Neuronal stem cell (in vitro differentiated cells): ENCODE results near the gene PLD4.

Source experiments
- DNase-seq: peaks from one replicate; pipeline ENCODE4 v3.0.0-alpha.2; 2013; ENCODE audit warnings: low spot score
- H2AFZ ChIP-seq: one replicate; pipeline ENCODE4 v1.6.1; 2013; ENCODE audit warnings: mild to moderate bottlenecking, low read length, inconsistent platforms
- H2AK5ac ChIP-seq: 2 replicates; pipeline ENCODE4 v1.6.1; 2013; ENCODE audit warnings: low read depth, mild to moderate bottlenecking, inconsistent platforms, low read length, moderate library complexity, mixed read lengths
- H2BK120ac ChIP-seq: 2 replicates; pipeline ENCODE4 v1.6.1; 2013; ENCODE audit warnings: low read depth, mild to moderate bottlenecking, inconsistent platforms, low read length, moderate library complexity, mixed read lengths
- H2BK12ac ChIP-seq: one replicate; pipeline ENCODE4 v1.6.1; 2013; ENCODE audit warnings: low read length, inconsistent platforms
- H2BK15ac ChIP-seq: 2 replicates; pipeline ENCODE4 v1.6.1; 2013; ENCODE audit warnings: mild to moderate bottlenecking, low read length, inconsistent platforms, mixed read lengths
- H2BK5ac ChIP-seq: one replicate; pipeline ENCODE4 v1.6.1; 2013; ENCODE audit warnings: inconsistent platforms, mild to moderate bottlenecking, low read length, moderate library complexity
- H3K14ac ChIP-seq: one replicate; pipeline ENCODE4 v1.6.1; 2013; ENCODE audit warnings: low read length, inconsistent platforms
- H3K18ac ChIP-seq: 2 replicates; pipeline ENCODE4 v1.6.1; 2013; ENCODE audit warnings: low read length, inconsistent platforms
- H3K23ac ChIP-seq: 2 replicates; pipeline ENCODE4 v1.6.1; 2013; ENCODE audit warnings: low read depth, mild to moderate bottlenecking, mixed read lengths, low read length, inconsistent platforms; ENCODE audit not compliant: poor library complexity
- H3K27ac ChIP-seq: replicated peaks from 3 replicates; pipeline ENCODE4 v1.5.1; 2013; ENCODE audit warnings: low read length, inconsistent platforms
- H3K27me3 ChIP-seq, 3 experiments: 2 replicates each; pipeline ENCODE4 v1.6.1; 2013; ENCODE audit warnings: low read length in 3 of 3, mild to moderate bottlenecking in 2 of 3, inconsistent platforms in 1 of 3, low read depth in 1 of 3, mixed read lengths in 1 of 3, moderate library complexity in 1 of 3; ENCODE audit not compliant: control insufficient read depth in 3 of 3, insufficient read depth in 3 of 3
- H3K36me3 ChIP-seq, 2 donors: replicated peaks in 1 of 2; 2 replicates each; pipeline ENCODE4 v1.6.1; 2013; ENCODE audit warnings: low read length in 2 of 2; ENCODE audit not compliant: control insufficient read depth in 2 of 2, insufficient read depth in 2 of 2
- H3K4ac ChIP-seq: 2 replicates; pipeline ENCODE4 v1.6.1; 2013; ENCODE audit warnings: inconsistent platforms, mild to moderate bottlenecking, low read length, moderate library complexity
- H3K4me1 ChIP-seq, 2 donors: 1 replicate in 1 of 2; 2 replicates in 1 of 2; pipeline ENCODE4 v1.6.1; 2013; ENCODE audit warnings: low read length in 2 of 2, low read depth in 1 of 2; ENCODE audit not compliant: control insufficient read depth in 2 of 2, insufficient read depth in 1 of 2
- H3K4me2 ChIP-seq: one replicate; pipeline ENCODE4 v1.6.1; 2013; ENCODE audit warnings: mild to moderate bottlenecking, low read length, inconsistent platforms; ENCODE audit not compliant: insufficient read depth, poor library complexity, severe bottlenecking
- H3K4me3 ChIP-seq, 2 donors: 2 replicates each; pipeline ENCODE4 v1.5.1; 2013; ENCODE audit warnings: low read length in 2 of 2, mild to moderate bottlenecking in 2 of 2, inconsistent platforms in 1 of 2, moderate library complexity in 1 of 2
- H3K79me1 ChIP-seq: one replicate; pipeline ENCODE4 v1.6.1; 2013; ENCODE audit warnings: low read depth, mild to moderate bottlenecking, inconsistent platforms, low read length, moderate library complexity
- H3K9ac ChIP-seq: one replicate; pipeline ENCODE4 v1.6.1; 2013; ENCODE audit warnings: mild to moderate bottlenecking, low read depth, low read length, inconsistent platforms; ENCODE audit not compliant: poor library complexity
- H3K9me3 ChIP-seq, 2 donors: replicated peaks in 1 of 2; 2 replicates each; pipeline versions ENCODE3 to v1.6.1; 2013; ENCODE audit warnings: low read length in 2 of 2, mild to moderate bottlenecking in 2 of 2, inconsistent platforms in 1 of 2, low read depth in 1 of 2, mixed read lengths in 1 of 2, moderate library complexity in 1 of 2; ENCODE audit not compliant: control insufficient read depth in 2 of 2, insufficient read depth in 1 of 2
- H4K8ac ChIP-seq: one replicate; pipeline ENCODE4 v1.6.1; 2013; ENCODE audit warnings: low read depth, mild to moderate bottlenecking, inconsistent platforms, low read length, moderate library complexity
- H4K91ac ChIP-seq: one replicate; pipeline ENCODE4 v1.6.1; 2013; ENCODE audit warnings: low read length, low read depth, mild to moderate bottlenecking, inconsistent platforms; ENCODE audit not compliant: poor library complexity
- WGBS, 2 donors: extraction: QIAGEN DNeasy Blood & Tissue Kit; methylation state at CpG; one replicate each; pipeline ENCODE4 v1.1.7; 2013; ENCODE audit warnings: missing lambda C conversion rate in 2 of 2, mixed read lengths in 1 of 2; ENCODE audit not compliant: insufficient read length in 2 of 2, insufficient replicate concordance in 1 of 2; ENCODE audit errors: extremely low coverage in 2 of 2; 5-methylcytosine and 5-hydroxymethylcytosine counted together

The PLD4 gene

DNA sequence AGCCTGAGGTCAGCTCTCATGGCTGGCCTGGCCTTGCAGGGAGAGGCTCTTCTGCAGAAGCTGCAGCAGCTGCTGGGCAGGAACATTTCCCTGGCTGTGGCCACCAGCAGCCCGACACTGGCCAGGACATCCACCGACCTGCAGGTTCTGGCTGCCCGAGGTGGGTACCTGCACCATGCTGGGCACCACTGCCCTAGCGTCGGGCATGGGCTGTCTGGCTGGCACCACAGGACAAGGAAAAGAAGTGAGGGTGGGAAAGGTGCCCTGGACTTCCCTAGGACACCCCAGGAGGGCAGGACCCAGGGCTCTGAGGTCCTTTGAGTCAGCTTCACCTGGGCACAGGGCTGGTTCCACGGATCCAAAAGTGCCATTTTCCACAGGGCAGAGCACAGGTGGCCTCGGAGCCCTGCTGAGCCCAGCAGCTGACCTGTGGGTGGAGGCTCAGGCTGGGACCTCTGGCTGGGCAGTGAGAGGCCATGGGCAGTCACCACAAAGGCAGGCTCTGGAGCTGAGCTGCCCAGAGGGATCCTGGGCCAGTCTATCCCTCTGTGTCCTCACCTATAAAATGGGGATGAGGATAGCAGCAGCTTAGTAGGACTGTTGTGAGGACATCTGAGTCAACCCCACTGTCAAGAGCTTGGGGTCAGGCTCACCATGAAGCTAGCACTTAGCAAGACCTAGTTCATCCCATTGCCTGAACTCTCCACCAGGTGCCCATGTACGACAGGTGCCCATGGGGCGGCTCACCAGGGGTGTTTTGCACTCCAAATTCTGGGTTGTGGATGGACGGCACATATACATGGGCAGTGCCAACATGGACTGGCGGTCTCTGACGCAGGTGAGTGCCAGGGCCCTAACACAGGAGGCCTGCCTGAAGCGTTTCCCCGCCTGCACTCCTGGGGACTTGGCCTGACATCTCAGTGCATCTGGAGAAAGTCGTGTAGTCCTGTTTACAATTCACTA, 4.9 kb downstream of the PLD4 start:
- no peak overlapping the region for H3K4me3 ChIP-seq
- peak overlapping the region; percentile 80 for H3K23ac ChIP-seq
- WGBS, 2 donors: no CpG with 5 or more reads among the region's 15 CpGs
- H3K9me3 ChIP-seq: peaks cover 0 to 3% of the 10 kb centered on the region in 2 donors
- peaks cover 3% of the 10 kb centered on the region for H3K79me1 ChIP-seq
- H2BK120ac ChIP-seq: peak overlapping the region; percentile 74
- peaks cover 17 to 54% (median 37%) of the 10 kb centered on the region in 3 experiments for H3K27me3 ChIP-seq
- H2BK12ac ChIP-seq: no peak overlapping the region
- no peak overlapping the region for H3K27ac ChIP-seq
- peak overlapping the region; percentile 67 for H3K14ac ChIP-seq
- no peak for DNase-seq
- H2AK5ac ChIP-seq: peak overlapping the region; percentile 91
- H3K4me1 ChIP-seq: peaks cover 0 to 12% of the 10 kb centered on the region in 2 donors
- H2BK5ac ChIP-seq: no peak overlapping the region
- H3K9ac ChIP-seq: peak overlapping the region; percentile 54
- H3K4me2 ChIP-seq: no peak overlapping the region
- H3K4ac ChIP-seq: no peak overlapping the region
- H3K18ac ChIP-seq: peak overlapping the region; percentile 12
- no peak overlapping the region for H2AFZ ChIP-seq
- no peaks in the 10 kb centered on the region for H3K36me3 ChIP-seq
- H4K8ac ChIP-seq: no peak overlapping the region
- H4K91ac ChIP-seq: no peak overlapping the region
- peak overlapping the region; percentile 10 for H2BK15ac ChIP-seq

DNA sequence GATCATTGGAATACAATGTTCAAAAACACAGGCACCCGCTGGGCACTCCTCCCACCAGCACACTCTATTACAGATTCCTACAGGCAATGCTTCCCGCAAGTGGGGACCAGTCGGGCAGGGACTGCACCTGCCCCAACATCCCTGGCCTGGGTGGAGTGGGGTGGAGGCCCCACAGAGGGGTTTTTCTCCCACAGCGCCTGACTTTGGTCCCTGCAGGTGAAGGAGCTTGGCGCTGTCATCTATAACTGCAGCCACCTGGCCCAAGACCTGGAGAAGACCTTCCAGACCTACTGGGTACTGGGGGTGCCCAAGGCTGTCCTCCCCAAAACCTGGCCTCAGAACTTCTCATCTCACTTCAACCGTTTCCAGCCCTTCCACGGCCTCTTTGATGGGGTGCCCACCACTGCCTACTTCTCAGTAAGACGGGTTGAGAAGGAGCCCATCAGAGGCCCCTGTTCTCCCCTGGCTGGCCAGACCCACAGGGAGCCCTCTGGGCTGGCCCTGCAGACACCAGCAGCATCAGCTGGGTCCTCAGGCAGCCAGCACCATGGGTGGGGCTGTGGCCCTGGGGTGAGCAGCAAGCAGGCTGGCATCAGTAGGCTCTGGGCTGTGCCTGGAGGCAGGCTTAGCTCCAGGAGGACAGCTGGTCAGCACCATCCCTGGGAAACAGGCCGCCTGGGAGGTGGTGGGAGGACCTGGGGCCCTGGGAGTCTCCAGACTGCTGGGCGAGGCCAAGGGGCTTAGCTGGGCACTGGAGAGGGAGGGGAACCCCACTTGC, 6.0 kb downstream of the PLD4 start:
- Histone ChIP-seq H2BK12ac (no peak overlapping the region), H3K4me3 (no peak overlapping the region), H2AFZ (no peak overlapping the region), H2AK5ac (peak overlapping the region; percentile 98), H3K27me3 (peaks cover 17 to 65% (median 46%) of the 10 kb centered on the region in 3 experiments), H3K36me3 (no peaks in the 10 kb centered on the region), H3K14ac (no peak overlapping the region), H3K4me2 (peak overlapping the region; percentile 2), H2BK15ac (peak overlapping the region; percentile 92), H3K79me1 (peaks cover 3% of the 10 kb centered on the region), H3K18ac (peak overlapping the region; percentile 87), H3K4ac (no peak overlapping the region), H2BK120ac (no peak overlapping the region), H3K23ac (peak overlapping the region; percentile 65), H3K9ac (no peak overlapping the region), H3K27ac (no peak overlapping the region), H3K4me1 (peaks cover 0 to 12% of the 10 kb centered on the region in 2 donors), H4K91ac (no peak overlapping the region), H3K9me3 (no peaks in the 10 kb centered on the region), H4K8ac (no peak overlapping the region), H2BK5ac (peak overlapping the region; percentile 75)
- DNase-seq: no peak
- WGBS, 2 donors: no CpG with 5 or more reads among the region's 10 CpGs

DNA sequence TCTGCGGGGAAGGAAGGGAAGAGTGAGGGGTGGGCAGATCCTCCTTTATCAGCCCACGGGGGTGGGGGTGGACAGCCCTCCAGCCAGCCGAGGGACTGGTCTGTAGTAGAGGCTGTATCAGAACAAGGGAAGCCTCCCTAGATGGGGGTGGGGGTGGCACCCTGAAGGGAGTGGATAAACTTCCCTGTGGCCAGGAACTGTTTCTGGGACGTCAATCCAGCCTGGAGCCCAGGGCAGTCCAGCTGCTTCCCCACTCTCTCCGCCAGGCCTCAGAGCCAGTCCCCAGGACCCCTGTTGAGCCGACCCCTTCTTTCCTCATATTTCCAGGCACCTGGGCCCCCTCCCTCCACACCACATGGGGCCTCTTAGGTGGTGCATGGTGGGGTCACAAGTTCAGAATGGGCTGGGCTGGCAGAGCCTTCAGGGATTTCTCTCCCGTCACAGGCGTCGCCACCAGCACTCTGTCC, 6.7 kb downstream of the PLD4 start:
- Histone ChIP-seq H4K8ac (no peak overlapping the region), H3K4me3 (no peak overlapping the region), H4K91ac (no peak overlapping the region), H2BK120ac (no peak overlapping the region), H3K4me2 (peak overlapping the region; percentile 2), H2BK5ac (peak overlapping the region; percentile 75), H2BK15ac (peak overlapping the region; percentile 92), H2AFZ (no peak overlapping the region), H2BK12ac (no peak overlapping the region), H3K27ac (no peak overlapping the region), H3K9me3 (no peaks in the 10 kb centered on the region), H3K36me3 (no peaks in the 10 kb centered on the region), H3K27me3 (peaks cover 17 to 68% (median 46%) of the 10 kb centered on the region in 3 experiments), H2AK5ac (peak overlapping the region; percentile 98), H3K18ac (peak overlapping the region; percentile 94), H3K23ac (peak overlapping the region; percentile 65), H3K9ac (no peak overlapping the region), H3K14ac (no peak overlapping the region), H3K4me1 (peaks cover 0 to 12% of the 10 kb centered on the region in 2 donors), H3K79me1 (peaks cover 3% of the 10 kb centered on the region), H3K4ac (no peak overlapping the region)
- no peak for DNase-seq
- no CpG with 5 or more reads among the region's 9 CpGs for WGBS, 2 donors
